NOMO-1 treated with dmso at 0.1 percent for 144 hours (cell line): ENCODE data around the gene CDKAL1.

Experiments used
- DNase-seq: peaks from one replicate; lab custom pipeline; 2025; ENCODE audit not compliant: unreplicated experiment; lab: John Stamatoyannopoulos, UW

CDKAL1 gene

GRCh38 chr6:20789162-20789561 is 254.9 kb downstream of the CDKAL1 start:
- no peak for DNase-seq

DNA sequence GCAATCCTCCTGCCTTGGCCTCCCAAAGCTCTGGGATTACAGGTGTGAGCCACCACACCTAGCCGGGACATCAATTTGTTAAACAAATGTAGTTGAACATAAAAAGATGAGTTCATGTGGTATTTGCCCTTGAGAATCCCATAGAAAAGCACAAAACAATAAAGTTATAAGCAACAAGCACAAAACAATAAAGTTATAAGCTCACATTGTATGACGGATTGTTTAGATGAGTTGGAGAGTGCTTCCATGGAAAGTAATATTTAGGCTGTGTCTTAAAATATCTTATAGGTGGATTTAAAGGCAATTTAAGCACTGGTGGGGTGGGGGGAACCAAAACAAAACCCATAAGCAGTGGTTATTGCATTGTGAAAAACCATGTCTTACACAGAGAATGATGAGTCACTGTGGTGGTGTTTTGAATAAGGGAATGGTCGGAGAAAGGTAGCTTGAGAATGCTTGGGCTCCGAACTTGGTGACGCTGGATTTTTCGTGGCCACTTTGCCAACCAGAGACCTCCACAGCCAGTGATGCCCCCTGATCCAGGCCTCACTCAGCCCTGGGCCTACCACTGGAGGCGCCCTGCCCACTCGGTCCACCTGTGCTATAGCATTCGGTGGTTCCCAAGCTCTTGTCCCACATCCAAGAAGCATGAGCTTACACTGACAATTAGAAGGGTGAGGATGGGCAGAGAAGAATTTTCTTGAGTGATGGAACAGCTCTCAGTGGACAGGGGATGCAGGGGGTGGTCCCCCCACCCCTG is 256.0 kb downstream of the CDKAL1 start:
- DNase-seq: no peak

DNA sequence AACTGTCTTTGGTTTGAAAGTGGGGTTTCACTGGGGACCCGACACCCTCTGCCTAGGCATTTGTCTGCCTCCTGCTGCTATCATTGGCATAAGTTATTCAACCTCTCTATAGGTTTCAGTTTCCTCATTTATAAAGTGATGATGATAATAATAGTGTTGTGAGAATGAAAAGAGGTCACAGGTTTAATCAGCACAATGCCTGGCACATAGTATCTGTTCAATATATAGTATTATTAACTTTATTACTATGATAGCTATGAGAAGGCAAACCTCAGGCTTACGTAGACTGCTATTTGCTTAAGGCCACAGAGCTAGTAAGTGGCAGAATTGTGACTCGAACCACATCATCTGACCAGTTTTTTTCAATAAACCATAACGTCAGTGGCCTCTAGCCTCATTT is 256.8 kb downstream of the CDKAL1 start:
- DNase-seq: no peak

- no peak for DNase-seq
These were observed 257.7 kb downstream of the CDKAL1 start for GRCh38 chr6:20791944-20792343.

- no peak for DNase-seq
These were observed 258.9 kb downstream of the CDKAL1 start for GRCh38 chr6:20793174-20793573.

- DNase-seq: no peak
These were observed 263.3 kb downstream of the CDKAL1 start for GRCh38 chr6:20797597-20797996.

DNA sequence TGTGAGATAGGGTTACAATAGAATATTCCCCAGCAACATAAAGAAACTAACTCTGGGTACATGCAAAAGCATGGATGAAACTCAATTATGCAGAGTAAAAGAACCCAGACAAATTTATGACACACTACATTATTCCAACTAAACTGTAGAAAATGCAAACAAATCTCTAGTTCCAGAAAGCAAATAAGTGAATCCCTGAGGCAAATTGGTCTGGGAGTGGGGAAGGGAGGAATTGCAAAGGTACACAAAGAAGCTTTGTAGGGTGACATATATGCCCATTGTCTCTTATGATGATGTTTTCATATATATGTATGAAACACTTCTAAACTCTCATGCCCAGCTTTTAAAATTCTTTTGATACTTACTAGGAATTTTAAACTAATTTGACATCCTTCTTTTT is 266.0 kb downstream of the CDKAL1 start:
- no peak for DNase-seq

DNA sequence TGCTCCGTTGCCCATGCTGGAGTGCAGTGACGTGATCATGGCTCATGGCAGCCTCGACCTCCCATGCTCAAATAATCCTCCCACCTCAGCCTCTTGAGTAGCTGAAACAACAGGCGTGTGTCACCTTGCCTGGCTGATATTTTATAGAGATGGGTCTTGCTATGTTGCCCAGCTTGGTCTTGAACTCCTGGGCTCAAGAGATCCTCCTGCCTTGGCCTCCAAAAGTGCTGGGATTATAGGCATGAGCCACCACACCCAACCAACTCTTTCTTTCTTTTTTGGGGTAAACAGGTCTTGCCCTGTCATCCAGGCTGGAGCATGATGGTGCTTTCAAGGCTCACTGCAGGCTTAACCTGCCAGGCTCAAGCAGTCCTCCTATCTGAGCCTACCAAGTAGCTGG is 266.4 kb downstream of the CDKAL1 start:
- DNase-seq: no peak

DNA sequence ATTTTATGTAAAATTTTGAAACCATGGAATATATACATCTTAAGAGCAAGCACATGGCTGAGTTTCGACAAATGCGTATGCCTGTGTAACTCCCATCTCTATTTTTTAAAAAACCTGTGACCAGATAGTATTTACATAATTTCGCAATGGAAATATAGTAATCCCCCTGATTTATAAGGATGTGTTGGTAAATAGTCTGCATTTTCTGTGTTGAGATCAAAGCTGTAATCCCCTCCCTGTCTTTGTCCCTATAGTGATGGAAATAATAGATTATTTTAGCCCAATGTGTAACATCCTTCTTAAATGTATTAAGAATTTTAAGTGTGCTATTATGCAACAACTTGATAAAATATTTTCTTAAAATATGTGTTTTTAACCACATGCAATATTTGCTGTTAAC is 267.3 kb downstream of the CDKAL1 start:
- no peak for DNase-seq

DNA sequence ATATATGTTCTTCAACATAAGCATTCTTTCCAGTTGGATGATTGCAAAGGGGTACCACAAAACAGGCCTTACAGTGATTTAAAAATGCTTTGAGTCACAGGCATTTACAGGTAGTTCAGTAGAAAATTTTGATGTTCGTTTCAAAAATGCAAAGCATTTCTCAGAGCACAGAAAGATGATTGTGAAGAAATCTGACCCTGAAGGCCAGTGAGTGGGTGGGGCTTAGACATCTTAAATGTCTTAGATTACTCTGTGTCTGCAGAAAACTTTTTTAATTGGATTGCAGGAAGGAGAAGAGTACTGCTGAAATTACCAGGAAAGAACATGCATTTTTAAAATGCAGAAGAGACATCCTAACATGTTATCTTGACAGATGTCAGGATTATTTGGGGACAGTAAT is 268.3 kb downstream of the CDKAL1 start:
- DNase-seq: no peak

- DNase-seq: no peak
These were observed 270.8 kb downstream of the CDKAL1 start for GRCh38 chr6:20805021-20805420.

DNA sequence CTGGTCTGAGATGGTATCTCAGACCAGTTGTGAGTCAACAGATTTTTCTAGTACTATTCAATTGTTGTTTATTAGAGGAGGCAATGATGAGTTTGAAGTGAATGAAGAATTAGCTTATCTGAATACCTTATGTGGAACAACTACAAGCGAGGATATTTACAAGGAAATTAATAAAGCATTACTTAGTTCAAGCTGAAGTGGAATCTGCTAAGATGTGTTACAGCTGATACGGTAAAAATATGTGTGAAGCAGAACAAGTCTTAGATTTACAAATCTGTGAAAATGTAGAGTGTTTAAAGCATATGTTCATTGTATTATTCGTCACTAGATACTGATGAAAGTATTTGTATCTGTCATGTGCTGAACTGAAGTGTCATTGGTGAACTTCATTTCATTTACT is 272.4 kb downstream of the CDKAL1 start:
- no peak for DNase-seq

GRCh38 chr6:20808439-20808838 is 274.2 kb downstream of the CDKAL1 start:
- no peak for DNase-seq

DNA sequence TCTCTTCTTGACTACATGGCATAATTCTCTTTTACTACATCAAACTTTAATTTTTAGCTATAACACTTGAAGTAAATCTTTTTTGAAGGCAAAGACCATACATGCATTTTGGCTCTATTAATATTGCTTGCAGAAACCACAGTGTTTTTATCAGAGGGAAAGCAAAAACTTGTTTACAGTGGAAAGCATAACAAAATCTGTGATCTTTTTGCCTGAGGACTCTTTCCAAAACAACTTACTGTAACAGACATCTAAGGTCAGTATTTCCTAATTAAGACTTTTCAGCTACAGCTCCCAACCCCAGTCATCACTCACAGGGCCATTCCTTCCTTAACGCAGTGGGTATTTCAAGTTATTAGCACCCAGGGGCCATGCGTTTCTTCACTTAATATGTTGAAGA is 274.7 kb downstream of the CDKAL1 start:
- no peak for DNase-seq

DNA sequence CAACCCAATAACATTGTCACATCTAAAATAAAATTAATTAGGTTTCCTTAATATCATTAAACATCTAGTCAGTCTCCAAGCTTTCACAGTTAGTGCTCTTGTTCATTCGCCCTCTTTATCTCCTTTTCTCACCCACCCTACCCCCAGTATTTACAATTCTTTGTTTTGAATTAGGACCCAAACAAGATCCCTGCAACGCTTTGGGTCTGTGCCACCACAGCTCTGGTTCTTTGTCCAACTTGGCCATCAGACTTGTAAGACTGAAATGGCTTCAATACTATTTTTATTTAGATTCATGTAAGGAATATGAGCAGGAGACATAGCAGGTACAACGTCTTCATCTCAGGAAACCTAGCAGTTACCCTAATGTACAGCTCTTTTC is 276.5 kb downstream of the CDKAL1 start:
- no peak for DNase-seq

- no peak for DNase-seq
These were observed 277.0 kb downstream of the CDKAL1 start for GRCh38 chr6:20811109-20811761.

- no peak for DNase-seq
These were observed 278.5 kb downstream of the CDKAL1 start for GRCh38 chr6:20812776-20813175.

GRCh38 chr6:20814494-20814893 is 280.2 kb downstream of the CDKAL1 start:
- DNase-seq: no peak

DNA sequence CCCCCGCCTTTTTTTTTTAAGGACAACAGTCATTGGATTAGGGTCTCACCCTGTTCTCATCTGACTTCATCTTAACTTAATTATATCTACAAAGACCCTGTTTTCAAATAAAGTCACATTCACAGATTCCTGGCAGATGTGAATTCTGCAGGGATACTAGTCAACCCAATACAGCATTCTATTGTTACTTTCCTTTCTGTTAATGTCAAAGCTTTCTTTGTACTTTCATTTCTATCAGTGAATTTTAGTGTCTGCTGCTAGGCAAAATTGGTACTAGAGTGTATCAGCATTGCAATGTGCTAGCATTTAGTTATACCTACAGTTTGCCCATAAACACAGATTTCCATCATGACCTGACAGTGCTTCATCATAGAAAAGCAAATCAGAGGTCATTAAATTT is 281.9 kb downstream of the CDKAL1 start:
- DNase-seq: no peak

GRCh38 chr6:20817806-20818320 is 283.6 kb downstream of the CDKAL1 start:
- no peak for DNase-seq

GRCh38 chr6:20819774-20820400 is 285.6 kb downstream of the CDKAL1 start:
- no peak for DNase-seq

GRCh38 chr6:20826378-20826777 is 292.1 kb downstream of the CDKAL1 start:
- no peak for DNase-seq
